AG08395 (cell line): ENCODE data around the gene TRIM24.
"Not testable (repeated sequence)": the region's sequence is repeated elsewhere in the genome, so short reads cannot be mapped to it uniquely, and the experiment has no call there.

Experiments used
- DNase-seq: peaks from one replicate; pipeline ENCODE4 v3.0.0; 2012; ENCODE audit warnings: mixed read lengths, low spot score

The TRIM24 gene

DNA sequence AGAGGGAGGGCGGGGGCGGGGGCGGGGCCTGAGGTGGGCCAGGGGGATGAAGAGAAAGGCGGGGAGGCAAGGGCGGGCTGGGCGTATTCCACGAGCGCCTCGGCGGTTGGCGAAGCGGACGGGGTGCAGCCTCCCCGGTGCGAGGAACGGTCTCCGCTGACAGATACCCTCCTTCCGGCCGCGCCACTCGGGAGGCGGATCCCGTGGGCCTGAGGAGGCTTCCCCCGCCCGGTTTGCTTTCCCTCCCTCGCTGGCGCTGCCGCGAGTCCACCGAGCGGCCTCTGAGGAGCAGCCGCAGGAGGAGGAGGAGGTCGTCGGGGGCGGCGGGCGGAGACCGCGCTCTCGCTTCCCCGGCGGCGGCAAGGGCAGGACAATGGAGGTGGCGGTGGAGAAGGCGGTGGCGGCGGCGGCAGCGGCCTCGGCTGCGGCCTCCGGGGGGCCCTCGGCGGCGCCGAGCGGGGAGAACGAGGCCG, at the start of gene TRIM24:
TRIM24 (plus strand) TSS at position 84 of the 473 bp plus-strand sequence; CDS start at position 374, 290 bp downstream.
- DNase-seq, result no peak

DNA sequence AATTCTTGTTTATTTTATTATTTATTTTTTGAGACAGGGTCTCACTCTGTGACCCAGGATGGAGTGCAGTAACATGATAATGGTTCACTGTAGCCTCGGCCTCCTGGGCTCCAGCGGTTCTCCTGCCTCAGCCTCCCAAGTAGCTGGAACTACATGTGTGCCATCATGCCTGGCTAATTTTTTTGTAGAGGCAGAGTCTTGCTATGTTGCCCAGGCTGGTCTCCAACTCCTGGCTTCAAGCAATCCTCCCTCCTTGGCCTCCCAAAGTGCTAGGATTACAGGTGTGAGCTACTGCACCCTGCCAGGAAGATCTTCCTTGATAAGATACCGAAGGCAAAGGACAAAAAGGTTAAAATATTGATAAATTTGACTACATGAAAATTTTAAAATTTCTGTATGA, 48.0 kb upstream of the TRIM24 start:
- not testable (repeated sequence) for DNase-seq

- not testable (repeated sequence) for DNase-seq
These were observed 47.1 kb upstream of the TRIM24 start for GRCh38 chr7:138412921-138413320.

DNA sequence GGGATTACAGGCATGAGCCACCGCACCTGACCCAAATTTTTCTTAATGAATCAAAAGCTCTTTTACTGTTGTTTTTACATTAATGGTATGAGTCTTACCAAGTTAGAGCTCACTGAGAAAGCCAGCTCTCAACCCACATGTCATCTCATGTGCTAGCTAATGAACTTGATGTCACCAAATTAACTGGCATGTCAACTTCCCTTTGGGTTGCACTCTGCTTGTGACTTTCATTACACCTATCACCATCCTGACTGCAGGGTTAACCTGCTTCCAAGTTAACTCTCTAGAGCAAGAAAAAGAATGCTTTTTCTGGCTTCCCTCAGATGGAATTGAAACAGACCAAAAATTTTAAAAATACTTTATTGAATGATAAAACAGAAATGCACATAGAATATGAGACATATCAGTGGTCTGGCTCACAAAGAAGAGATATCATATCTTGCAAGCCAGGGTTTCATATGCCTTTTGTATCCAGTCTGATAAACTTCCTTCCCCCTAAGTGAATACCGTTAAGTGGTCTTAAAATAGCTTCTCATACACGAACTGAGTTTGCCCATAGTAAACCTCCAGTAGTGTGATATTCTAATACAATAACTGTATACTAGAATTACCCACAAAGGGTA, 42.9 kb upstream of the TRIM24 start:
- DNase-seq, result no peak

DNA sequence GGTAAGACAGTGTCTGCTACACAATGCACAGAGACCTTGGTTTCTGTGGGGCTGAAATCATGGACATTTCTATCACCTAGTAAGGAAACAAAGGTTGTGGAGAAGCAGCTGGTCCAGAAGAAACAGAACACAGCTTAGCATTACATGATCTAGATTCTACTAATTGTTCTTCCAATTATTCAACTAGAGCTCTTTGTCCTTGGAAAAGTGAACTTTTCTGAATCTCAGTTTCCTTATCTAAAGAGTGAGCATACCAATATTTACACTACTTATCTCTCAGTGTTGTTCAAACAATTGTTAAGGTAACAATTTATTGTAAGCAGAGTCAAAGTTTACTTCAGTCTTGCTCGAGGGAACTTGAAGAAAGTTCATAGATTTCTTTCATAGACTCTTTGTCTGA, 42.3 kb upstream of the TRIM24 start:
- no peak for DNase-seq

DNA sequence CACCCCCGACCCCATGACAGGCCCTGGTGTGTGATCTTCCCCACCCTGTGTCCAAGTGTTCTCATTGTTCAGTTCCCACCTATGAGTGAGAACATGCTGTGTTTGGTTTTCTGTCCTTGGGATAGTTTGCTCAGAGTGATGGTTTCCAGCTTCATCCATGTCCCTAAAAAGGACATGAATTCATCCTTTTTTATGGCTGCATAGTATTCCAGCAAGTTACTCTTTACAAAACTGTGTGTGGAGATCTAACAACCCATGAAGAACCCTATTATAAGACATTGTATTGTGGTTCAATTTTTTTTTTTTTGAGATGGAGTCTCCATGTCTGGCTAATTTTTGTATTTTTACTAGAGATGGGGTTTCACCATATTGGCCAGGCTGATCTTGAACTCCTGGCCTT, 41.7 kb upstream of the TRIM24 start:
- DNase-seq, result not testable (repeated sequence)

DNA sequence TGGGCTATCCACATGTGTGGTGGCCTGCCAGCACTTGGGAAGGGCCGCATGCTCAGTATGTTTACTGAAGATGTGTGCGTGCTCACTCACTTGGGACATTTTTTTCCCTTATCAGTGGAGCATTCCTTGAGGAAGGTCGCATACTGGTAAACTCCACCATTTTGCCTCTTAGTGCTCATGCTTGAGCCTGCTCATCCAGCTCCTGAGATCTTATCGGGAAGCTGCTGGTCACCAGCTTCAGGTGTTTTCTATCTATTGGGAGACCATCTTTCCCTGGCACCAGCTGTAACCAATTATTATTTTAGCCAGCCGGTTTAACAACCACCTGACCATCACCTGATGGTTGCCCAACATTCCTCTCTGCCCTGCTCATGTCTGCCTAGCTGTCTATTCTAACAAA, 35.0 kb upstream of the TRIM24 start:
- no peak for DNase-seq

DNA sequence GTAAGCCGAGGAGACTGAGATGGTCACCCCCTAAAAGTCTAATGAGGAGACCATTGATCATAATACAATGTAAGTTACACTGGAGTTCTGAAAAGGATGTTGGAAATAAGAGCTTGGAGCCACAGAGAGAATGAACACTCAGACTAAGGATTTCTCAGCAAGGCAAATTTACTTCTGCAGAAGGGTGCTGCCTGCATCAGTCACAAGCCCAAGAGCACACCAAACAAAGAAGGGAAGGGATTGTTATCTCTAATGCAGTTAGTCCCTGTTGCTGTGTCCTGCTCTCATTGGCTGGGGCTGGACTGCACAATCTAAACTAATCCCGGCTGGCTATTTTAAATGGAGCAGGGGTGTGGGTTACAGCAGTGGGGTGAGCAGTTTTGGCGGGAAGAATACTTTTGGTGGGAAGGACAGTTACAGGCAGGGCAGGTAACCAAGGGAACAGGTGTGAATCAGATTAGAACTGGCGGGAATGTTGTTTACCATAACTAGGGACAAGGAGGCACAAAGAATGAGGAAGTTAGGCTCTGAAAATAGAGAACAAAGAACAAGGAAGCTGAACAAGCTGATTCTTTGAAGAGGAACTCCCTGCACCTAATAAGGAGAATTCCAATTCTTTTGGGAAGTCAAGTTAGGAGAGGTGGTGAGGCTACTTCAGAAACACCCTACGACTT, 30.3 kb upstream of the TRIM24 start:
- DNase-seq, result no peak

DNA sequence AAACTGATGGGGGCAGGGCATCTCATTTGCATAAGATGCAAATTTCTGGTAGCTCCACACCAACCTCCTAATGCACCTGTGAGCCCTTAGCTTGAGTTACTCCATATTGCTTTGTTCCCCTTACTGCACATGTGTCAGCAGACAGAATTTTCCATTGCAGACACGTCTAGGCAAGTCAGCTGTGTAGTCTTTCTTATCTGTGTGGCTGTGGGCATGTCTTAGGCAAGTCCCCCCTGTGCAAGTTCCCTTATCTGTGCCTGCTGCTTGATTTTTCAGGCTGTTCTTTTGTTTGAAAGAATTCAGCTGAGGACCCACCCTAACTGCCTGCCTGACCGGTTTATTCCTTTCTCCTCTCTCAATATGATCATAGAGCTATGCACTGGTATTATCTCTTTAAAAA, 28.5 kb upstream of the TRIM24 start:
- DNase-seq, result no peak

DNA sequence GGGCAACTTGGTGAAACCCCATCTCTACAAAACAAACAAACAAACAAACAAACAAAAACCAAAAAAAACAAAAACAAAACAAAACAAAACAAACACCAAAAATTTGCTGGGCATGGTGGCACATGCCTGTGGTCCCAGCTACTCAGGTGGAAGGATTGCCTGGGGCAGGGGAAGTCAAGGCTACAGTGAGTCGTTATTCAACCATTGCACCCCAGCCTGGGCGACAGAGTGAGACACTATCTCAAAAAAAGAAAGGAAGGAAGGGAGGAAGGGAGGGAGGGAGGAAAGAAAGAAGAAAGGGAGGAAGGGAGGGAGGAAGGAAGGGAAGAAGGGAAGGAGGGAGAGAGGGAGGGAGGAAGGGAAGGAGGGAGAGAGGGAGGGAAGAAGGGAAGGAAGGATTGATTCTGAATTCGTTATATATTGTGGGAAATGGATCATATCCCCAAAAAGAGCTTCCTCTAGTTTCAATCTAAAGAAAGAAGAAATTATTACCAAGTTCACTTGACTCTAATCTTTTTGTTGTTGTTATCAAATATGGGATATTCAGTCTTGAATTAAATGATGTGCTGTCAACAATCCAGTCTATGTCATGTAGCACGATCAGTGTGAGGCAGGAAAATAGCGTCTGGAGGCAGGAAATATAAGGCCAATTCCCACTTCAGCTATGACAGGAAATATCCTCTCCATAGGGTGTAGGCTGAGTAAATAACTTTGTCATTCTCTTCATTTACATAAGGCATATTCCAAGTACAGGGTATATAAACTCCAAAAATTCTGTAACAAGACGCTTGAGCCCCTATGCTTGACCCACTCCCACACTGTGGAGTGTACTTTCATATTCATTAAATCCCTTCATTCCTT, 26.2 kb upstream of the TRIM24 start:
- no peak for DNase-seq

DNA sequence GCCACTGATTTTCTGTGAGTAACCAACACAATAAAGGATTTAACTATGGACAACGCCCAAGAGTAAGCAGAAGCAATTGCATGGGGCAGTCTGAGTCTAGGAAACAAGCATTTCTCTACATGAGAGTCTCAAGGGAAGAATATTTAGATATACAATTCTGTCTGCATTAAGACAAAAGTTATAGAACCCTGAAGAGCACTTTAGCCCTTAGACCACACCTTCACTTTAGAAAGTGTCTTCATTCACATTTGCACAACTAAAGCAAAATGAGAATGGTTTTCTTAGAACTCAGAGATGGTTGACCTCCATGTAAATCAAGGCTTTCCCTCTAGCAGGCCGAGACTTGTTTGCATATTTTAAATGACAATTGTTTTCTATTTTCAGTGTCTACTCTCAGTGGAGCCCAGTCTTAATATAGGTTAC, 25.5 kb upstream of the TRIM24 start:
- no peak for DNase-seq

DNA sequence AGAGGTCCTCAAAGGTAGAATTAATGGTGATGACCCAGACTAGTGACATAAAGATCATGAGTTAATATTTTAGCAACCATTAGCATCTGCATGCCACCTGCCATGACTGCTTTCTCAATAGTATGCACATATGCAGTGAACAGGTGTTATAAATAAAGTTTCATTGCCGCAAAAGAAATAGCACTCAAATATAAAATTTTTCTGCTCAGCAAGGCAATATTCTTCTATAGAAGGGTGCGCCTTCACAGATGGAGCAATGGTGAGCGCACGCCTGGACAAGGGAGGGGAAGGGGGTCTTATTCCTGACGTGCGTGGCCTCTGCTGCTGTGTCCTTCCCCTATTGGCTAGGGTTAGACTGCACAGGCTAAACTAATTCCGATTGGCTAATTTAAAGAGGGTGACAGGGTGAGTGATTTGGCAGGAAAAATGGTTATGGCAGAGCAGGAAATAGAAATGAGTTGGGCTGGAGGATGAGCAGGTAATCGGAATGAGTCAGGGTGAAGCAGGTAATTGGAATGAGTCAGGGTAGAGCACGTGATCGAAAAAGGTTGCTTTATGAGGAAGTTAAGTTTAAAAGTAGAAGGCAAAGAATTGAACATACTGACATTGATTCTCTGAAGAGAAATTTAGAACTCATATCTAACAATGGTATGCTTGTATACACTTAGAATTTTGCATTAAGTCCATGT, 24.7 kb upstream of the TRIM24 start:
- no peak for DNase-seq

DNA sequence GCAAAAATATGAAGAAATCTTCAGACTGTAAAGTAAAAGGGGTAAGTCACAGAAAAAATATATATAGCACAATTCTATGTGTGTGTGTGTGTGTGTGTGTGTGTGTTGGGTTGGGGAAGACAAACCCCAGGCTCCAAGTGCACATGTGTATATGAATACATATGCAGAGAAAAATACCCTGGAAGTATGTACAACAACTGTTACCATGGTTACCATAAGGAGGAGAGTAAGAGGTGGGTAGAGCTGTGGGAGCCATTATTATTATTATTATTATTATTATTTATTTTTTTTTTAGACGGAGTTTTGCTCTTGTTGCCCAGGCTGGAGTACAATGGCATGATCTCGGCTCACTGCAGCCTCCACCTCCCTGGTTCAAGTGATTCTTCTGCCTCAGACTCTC, 23.7 kb upstream of the TRIM24 start:
- no peak for DNase-seq

DNA sequence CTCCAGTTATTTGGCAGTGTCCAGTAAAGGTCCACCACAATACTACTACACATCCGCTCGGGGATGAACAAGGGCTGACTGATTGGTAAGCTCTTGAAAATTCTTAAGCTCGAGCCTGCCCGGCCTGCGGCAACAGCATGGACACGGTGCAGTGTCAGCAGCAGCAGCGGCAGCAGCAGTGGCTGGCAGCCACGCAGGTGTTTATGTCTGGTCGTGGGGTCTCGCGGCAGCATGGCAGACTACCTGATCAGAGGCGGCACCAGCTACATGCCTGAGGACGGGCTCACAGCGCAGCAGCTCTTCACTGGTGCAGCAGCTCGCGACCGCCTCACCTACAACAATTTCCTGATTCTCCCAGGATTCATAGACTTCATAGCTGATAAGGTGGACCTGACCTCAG, 19.6 kb upstream of the TRIM24 start:
- no peak for DNase-seq

DNA sequence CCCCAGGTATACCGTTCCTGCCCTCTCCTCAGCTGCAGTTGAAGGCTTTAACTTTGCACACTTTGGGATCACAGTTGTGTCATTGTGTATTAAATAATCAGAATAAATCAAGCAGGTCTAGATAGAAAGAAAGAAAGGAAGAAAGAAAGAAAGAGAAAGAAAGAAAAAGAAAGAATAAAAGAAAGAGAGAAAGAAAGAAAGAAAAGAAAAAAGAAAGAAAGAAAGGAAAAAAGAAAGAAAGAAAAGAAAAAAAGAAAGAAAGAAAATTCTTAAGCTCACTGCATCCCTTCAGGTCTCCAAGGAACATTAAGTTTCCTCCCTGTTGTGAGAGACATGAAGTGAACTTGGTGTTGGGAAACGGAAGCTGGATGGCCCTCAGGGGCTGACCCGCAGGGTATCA, 17.2 kb upstream of the TRIM24 start:
- DNase-seq, result no peak

DNA sequence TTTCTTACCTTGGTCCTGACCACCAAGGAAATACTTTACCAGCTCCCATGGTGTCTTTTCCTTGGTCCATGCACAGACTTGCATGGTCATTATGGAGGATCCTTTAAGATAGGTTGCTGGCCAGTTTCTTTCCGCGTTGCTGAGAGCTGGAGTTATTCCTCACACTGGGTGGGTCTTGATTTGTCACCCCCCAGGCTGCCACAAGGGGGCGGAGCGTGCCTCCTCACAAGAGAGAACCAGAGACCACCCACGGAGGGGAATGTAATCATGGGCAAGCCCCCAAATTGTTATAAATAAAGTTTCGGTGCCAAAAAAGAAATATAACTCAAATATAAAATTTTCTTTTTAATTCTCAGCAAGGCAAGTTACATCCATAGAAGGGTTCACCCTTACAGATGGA, 10.5 kb upstream of the TRIM24 start:
- no peak for DNase-seq

DNA sequence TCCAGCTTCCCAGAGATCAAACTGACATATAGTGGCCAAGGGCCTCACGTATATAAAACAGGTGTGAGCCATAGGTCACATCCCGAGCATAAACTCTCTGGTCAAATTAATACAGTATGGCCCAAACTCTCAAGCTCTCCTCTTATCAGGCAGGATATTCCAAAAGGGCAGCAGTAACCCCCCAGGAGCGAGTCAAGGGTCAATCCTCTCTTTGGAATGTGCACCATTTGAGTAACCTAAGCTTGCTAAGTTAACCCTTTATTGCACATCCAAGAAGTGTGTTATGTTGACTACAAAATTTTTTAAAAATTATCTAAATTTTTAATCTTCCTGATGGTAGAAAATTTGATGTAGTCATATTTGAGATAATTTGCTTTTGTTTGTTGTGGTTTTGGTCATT, 4.5 kb upstream of the TRIM24 start:
- DNase-seq, result no peak

- DNase-seq, result no peak
These were observed 3.8 kb upstream of the TRIM24 start for GRCh38 chr7:138456220-138456619.

- DNase-seq, result no peak
These were observed 1.3 kb upstream of the TRIM24 start for GRCh38 chr7:138458576-138459412.

GRCh38 chr7:138459413-138460175, 465 bp upstream of the TRIM24 start:
- peak; percentile 98 for DNase-seq
